MCF 10A (cell line): ENCODE data around the gene STXBP1. TPM values are rescaled to one million over a fixed set of nuclear protein-coding genes. Genes with fewer than 3 reads are reported as not detected.

Experiments
- BruUV-seq: library from RNA; stranded (reverse); fragments of 400-500 nt; replicated peaks from 2 replicates; lab custom pipeline; 2021; lab: Mats Ljungman, UMichigan
- CTCF ChIA-PET: fragments of 300-600 bp; sonication (Branson Sonifier 250); formaldehyde crosslinking; extraction: SDS; loops from one replicate; lab custom pipeline; 2021; ENCODE audit warnings: antibody characterized with exemption, inconsistent platforms; lab: Yijun Ruan, JAX
- POLR2A ChIA-PET: fragments of 300-600, 350-650 bp; sonication (Branson Sonifier 250); formaldehyde crosslinking; extraction: SDS; loops from one replicate; lab custom pipeline; 2020; ENCODE audit warnings: antibody characterized with exemption, inconsistent platforms; lab: Yijun Ruan, JAX
- DNase-seq: peaks from one replicate; pipeline ENCODE4 v3.0.0-alpha.2; 2018; ENCODE audit not compliant: unreplicated experiment
- H3K27ac Mint-ChIP-seq: one replicate; pipeline ENCODE4 v1.8.0; 2022; ENCODE audit warnings: mild to moderate bottlenecking, low read depth, mixed read lengths; ENCODE audit not compliant: unreplicated experiment
- H3K27me3 Mint-ChIP-seq: one replicate; pipeline ENCODE4 v1.8.0; 2022; ENCODE audit warnings: mixed read lengths; ENCODE audit not compliant: insufficient read depth, unreplicated experiment
- H3K36me3 Mint-ChIP-seq: one replicate; pipeline ENCODE4 v1.8.0; 2022; ENCODE audit warnings: mild to moderate bottlenecking, moderate library complexity, mixed read lengths; ENCODE audit not compliant: insufficient read depth, unreplicated experiment
- H3K4me1 Mint-ChIP-seq: one replicate; pipeline ENCODE4 v1.8.0; 2022; ENCODE audit warnings: mixed read lengths; ENCODE audit not compliant: insufficient read depth, unreplicated experiment
- H3K4me3 Mint-ChIP-seq: one replicate; pipeline ENCODE4 v1.8.0; 2022; ENCODE audit warnings: mild to moderate bottlenecking, moderate library complexity, mixed read lengths; ENCODE audit not compliant: unreplicated experiment
- H3K9me3 Mint-ChIP-seq: one replicate; pipeline ENCODE4 v1.8.0; 2022; ENCODE audit warnings: mixed read lengths; ENCODE audit not compliant: unreplicated experiment
- intact Hi-C: fragments of 100-400 bp; cut with micrococcal nuclease; formaldehyde crosslinking; loops from 2 replicates; pipeline ENCODE4 v1.14.1; 2022
- total RNA-seq: library from RNA; stranded (reverse); gene quantifications from 2 replicates; pipeline ENCODE4 v1.2.3, GENCODE V29; 2022
- TF ChIP-seq, protein P1 (sequence below): fragments of 200-600 bp; IDR thresholded peaks from one replicate; pipeline ENCODE4 v1.8.0; 2022; ENCODE audit warnings: antibody characterized with exemption, mild to moderate bottlenecking; ENCODE audit not compliant: unreplicated experiment

The STXBP1 gene
- total RNA-seq, 1 experiment from 2014 or later: 20.0 TPM

DNA sequence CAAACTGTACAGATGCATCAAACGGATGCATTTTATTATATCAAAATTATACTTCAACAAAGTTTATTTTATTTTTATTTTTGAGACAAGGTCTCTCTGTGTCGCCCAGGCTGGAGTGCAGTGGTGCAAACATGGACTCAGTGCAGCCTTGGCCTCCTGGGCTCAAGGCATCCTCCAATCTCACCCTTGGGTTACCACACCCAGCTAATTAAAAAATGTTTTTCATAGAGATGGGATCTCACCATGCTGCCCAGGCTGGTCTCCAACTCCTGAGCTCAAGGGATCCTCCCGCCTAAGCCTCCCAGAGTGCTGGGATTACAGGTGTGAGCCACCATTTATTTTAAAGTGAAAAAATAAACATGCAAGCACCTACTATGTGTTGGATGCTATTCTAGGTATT lies 40.1 kb upstream of the STXBP1 start:
- Mint-ChIP-seq H3K27ac (no peak overlapping the region), H3K4me3 (peak overlapping the region; percentile 31), H3K9me3 (no peaks in the 10 kb centered on the region), H3K27me3 (no peaks in the 10 kb centered on the region), H3K4me1 (peaks cover 49% of the 10 kb centered on the region), H3K36me3 (peaks cover 13% of the 10 kb centered on the region)
- BruUV-seq: no TSS peak
- TF ChIP-seq, protein P1, sequence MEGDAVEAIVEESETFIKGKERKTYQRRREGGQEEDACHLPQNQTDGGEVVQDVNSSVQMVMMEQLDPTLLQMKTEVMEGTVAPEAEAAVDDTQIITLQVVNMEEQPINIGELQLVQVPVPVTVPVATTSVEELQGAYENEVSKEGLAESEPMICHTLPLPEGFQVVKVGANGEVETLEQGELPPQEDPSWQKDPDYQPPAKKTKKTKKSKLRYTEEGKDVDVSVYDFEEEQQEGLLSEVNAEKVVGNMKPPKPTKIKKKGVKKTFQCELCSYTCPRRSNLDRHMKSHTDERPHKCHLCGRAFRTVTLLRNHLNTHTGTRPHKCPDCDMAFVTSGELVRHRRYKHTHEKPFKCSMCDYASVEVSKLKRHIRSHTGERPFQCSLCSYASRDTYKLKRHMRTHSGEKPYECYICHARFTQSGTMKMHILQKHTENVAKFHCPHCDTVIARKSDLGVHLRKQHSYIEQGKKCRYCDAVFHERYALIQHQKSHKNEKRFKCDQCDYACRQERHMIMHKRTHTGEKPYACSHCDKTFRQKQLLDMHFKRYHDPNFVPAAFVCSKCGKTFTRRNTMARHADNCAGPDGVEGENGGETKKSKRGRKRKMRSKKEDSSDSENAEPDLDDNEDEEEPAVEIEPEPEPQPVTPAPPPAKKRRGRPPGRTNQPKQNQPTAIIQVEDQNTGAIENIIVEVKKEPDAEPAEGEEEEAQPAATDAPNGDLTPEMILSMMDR: no peak
- POLR2A ChIA-PET: interaction anchor here (0.7 to 1.8 kb wide), 6 partner anchors 8 to 210 kb away, joined by 3 to 13 read pairs (median 4); no protein-coding TSS in a partner anchor
- CTCF ChIA-PET: interaction anchor here (0.5 to 1.7 kb wide), 5 partner anchors 10 to 229 kb away, joined by 3 to 7 read pairs (median 5); partner anchors contain the start of gene TOR2A
- intact Hi-C loops: no loop called here
- DNase-seq: no peak

DNA sequence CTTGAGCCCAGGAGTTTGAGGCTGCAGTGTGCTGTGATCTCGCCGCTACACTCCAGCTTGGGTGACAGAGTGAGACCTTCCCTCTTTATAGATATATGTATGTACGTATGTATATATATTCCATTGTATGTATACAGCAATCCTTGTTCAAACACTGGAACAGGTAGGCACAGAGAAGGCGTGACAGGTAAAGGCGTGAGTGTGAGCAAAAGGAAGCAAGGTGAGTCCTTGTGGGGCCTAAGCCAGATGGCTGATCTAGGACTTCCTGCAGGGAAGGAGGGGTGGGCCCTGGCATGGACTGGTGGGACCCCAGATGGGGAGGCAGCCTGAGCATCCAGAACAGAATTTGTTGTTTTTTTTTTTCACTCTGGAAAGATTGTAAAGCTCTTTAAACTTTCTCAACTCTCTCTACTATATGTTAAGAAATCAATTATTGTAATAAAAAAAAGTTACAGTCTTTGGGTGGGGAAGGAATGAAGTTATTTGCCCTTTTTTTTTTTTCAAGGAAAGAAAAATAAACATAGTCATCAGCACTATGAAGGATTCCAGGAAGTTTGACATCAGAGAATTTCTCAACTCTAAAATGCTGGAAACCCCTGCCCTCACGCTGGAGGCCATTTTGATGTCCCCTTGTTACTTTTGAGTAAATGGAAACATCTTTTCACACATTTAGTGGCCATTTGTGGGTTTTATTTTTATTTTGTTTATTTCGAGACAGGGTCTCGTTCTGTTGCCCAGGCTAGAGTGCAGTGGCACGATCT lies 38.9 kb upstream of the STXBP1 start:
- Mint-ChIP-seq H3K9me3 (no peaks in the 10 kb centered on the region), H3K27ac (peak overlapping the region; percentile 67), H3K36me3 (peaks cover 2% of the 10 kb centered on the region), H3K27me3 (no peaks in the 10 kb centered on the region), H3K4me3 (no peak overlapping the region), H3K4me1 (peaks cover 49% of the 10 kb centered on the region)
- ChIA-PET CTCF (interaction anchor here (0.6 to 1.7 kb wide), 4 partner anchors 11 to 162 kb away, joined by 3 to 7 read pairs (median 4); partner anchors contain the start of gene TOR2A), POLR2A (interaction anchor here (1.0 to 1.8 kb wide), 6 partner anchors 11 to 213 kb away, joined by 3 to 13 read pairs (median 4); partner anchors contain the start of gene CDK9)
- intact Hi-C loops: no loop called here
- TF ChIP-seq, protein P1: no peak
- DNase-seq: peak; percentile 83
- BruUV-seq: no TSS peak

DNA sequence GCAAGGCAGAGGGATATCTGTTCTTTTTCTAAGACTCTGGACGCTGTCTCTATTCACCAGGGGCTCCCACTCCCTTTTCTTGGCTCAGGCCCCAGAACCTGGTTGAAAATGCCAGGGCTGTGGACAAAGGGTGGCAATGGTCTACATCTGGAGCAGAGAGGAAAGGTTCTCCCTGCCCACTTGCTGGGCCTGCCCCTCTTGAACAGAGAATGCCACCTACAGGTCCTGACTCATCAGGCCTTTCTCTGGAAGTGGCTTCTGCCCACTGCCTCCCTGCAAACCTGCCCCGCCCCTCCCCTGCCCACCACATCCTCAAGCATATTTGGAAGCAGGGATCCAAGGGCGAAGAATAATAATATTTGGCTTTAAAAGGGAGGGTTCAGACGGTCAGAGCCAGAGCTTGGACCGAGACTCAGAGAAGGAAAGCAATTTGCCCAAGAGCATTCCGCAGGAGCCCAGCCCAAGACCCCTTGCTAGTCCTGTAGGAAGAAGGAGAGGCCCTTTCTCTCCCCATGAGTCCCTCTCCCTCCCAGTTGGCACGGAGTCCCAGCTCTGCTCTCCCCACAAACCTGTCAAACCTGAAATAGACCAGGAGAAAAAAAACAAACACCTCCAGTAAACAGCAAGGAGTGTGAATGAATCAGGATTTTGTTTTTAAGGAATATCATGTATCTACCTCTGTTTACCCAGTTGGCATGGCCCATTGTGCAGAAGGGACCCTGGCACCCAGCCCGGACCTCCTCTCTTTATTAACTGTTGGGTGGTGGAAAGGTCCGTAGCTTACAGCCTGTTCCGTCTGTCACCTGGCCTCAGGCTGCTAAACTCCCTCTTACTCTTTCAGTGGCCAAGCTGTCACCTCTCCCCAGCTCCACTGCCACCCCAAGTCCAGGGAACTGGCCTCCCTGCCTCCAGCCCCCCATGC lies 37.7 kb upstream of the STXBP1 start:
- peaks cover 58% of the 10 kb centered on the region for H3K4me1 Mint-ChIP-seq
- CTCF ChIA-PET: interaction anchor here (0.5 to 1.1 kb wide), 5 partner anchors 11 to 144 kb away, joined by 3 to 5 read pairs (median 3); no protein-coding TSS in a partner anchor
- intact Hi-C loops: no loop called here
- BruUV-seq: no TSS peak
- H3K27me3 Mint-ChIP-seq: no peaks in the 10 kb centered on the region
- H3K4me3 Mint-ChIP-seq: peak overlapping the region; percentile 53
- peaks cover 4% of the 10 kb centered on the region for H3K36me3 Mint-ChIP-seq
- H3K9me3 Mint-ChIP-seq: no peaks in the 10 kb centered on the region
- POLR2A ChIA-PET: interaction anchor here (0.6 to 2.1 kb wide), 8 partner anchors 10 to 211 kb away, joined by 3 to 16 read pairs (median 4); partner anchors contain the start of gene CDK9
- TF ChIP-seq, protein P1: no peak
- DNase-seq: peak; percentile 96
- peak overlapping the region; percentile 67 for H3K27ac Mint-ChIP-seq
